Stimulated activated CD8-positive, alpha-beta memory T cell treated with anti-CD3 and anti-CD28 coated beads, Interleukin-4, amount 100 ng/mL, for 48 hours (primary cell): ENCODE data around the gene THBS2.
A peak's percentile ranks its signal among the peaks of the same experiment; 100 is the strongest.
"Not testable (repeated sequence)": the region's sequence is repeated elsewhere in the genome, so short reads cannot be mapped to it uniquely, and the experiment has no call there.

Experiments used
- DNase-seq: peaks from one replicate; pipeline ENCODE4 v3.0.0-alpha.2; 2020

The THBS2 gene

DNA sequence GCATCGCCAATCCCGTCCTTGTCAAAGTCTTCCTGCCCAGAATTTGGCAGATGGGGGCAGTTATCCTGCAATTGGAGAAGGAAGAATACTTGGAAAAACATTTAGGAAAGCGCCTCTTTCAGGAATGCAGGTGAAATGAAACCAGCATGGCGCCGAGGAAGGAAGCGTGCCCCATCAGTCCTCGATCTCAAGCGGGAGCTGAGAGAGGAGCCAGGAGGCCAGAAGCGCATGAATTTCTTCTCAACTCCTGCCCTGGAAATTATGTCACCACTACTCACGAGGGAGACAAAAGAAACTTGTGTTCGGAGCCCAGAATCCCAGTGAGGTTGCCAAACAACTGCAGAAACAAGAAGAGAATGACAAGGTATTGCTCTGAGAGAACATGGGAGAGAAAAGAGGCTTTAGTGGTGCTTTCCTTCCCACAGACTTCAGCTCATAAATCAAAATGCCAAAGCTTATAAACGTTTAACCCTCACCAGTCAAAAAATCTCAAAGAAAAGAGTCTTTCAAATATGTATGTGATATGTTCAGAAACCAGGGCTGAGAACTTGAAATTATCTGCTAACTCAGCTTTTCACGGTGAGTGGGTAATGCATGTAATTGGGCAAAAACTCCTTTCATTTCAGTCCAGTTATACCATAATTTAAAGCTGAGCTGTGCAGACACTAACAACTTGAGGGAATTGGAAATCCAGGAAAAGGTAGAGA lies 23.9 kb downstream of the THBS2 start:
- no peak for DNase-seq

DNA sequence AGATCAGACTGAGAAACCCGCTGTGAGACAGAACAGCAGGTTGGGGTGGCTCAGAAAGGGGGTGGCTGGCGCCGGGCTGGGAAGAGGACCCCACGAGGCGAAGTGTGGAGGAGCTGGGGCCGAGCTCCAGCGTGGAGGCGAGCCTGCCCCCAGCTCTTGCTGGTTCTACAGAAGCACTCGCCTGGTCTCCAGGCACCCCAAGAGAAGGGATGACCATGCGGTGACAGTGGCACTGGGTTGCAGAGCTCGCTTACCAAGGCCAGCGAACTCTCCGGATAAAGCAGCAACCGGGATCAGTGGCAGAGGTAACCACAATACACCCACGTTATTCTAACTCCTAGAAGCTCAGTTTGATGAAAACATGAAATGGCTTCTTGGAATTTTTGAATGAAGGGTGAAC lies 26.5 kb downstream of the THBS2 start:
- DNase-seq, result no peak

DNA sequence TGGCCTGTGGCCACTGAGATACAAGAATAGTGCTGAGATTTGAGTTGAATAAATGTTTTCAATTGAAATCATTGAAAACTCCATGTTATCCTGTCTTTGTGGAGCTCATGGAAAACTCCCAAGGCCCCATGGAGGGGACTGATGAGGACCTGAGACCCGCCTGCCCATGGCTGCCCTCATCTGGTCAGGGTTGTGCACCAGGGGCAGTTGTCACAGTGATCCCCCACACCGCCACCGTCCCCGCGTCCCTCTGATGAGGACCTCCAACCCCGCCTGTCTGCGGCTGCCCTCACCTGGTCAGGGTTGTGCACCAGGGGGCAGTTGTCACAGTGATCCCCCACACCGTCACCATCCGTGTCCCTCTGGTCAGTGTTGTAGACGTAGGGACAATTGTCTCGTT lies 27.8 kb downstream of the THBS2 start:
- DNase-seq, result no peak

DNA sequence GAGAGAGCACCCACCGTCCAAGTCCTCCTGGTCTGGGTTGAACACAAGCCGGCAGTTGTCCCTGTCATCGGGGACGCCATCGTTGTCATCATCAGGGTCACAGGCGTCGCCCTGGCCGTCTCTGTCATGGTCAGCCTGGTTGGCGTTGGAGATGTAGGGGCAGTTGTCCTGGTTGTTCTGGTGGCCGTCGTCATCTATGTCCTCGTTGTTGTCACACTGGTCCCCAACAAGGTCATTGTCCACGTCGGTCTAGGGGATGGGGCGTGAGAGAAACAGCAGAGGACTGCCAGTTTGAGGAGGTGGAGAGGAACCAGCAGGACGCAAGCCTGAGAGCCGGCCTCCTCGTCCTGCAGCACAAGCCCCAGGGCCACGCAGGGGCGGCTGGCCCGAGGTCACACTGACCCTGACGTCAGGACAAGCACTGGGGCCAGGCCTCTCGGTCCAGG lies 28.5 kb downstream of the THBS2 start:
- DNase-seq, result no peak

DNA sequence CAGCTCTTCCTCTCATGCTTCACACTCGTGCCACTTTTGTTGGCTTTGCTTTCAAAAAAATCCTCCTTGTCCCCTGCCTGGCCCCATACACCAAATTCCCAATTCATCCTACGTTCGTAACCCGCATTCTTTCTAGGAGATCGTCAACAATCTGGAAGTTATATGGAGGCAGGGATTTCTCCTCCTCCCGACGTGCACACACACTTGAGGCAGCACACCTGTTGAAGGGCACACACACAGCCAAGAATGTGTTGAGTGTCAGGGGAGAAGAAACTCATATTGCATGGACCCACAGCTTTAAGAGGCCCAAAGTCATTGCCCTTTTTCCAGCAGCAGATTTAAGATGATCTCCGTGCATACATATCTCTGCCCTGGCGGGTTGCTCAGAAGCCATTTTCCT lies 28.9 kb downstream of the THBS2 start:
- no peak for DNase-seq

DNA sequence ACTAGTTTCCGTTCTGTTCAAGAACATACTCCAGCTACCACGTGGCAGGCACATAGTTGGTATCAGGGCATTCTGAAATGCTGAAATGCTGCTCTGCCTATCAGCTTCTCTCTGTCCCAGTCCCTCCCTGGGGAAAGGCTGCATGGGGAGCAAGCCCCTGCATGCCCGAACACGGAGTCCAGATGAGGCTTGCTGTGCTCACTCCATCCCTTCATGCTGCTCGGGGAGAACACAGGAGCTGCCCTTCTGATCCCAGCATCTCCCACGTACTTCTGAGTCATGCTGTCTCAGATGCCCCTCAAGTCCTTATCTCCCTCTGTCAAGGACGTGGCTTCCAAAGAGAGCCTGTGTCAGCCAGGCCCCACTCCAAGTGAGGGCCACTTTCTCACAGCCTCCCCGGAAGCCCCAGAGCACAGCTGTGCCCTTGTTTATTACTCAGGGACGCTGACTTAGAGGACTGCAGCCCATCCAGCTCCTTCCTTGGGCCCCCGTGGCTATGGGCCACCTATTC lies 29.4 kb downstream of the THBS2 start:
- no peak for DNase-seq

DNA sequence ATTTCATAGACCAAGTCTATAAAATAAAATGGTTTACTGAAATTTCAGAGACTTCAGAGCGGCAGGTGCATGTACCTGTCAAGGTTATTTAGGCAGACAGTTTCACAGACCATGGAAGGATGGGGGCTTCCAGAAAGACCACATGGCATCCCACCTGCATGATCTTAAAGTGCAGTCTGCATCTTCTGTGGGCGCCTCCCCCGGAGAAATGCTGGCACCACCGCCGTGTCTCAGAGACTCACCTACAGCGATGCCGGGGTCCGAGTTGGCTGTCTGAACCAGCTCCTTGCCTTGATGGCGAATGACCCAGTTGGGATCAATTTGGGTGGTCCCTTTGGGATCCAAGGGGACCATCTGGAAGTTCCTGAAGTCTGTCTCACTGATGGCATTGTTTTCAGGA lies 30.6 kb downstream of the THBS2 start:
- DNase-seq, result no peak

DNA sequence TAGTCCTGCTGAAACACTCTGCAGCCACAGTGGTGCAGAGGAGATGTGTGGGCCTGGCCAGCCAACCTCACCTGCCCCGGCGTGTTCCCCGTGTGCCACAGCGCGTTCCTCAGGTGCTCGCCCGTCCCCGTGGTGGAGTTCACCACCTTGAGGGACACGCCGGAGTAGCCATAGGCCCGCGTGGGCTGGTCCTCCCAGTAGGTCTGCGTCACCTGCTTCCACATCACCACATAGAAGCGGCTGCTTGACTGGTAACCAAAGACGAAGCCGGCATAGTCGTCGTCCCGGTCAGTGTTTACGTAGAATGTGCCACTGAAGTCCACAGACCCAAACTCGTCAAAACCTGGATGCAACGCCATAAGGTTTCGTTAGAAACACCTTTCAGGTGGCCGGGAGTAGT lies 31.5 kb downstream of the THBS2 start:
- no peak for DNase-seq

DNA sequence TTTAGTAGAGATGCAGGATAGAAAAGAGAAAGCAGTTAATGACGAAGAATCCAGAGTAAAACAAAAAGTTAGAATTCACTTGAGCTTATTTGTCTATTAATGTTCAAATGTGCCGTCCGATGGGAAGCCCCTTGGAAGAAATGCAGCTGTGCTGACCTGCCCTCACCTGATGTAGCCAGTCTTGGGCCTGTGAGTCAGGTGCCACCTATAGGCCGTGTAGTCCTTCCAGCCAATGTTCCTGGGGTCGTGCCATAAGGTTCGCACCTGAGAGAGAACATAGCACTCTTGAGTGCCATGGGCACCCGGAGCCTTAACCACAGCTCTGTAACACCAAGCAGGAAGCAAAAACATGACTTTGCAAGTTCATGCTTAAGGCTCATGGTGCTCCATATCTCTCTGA lies 32.4 kb downstream of the THBS2 start:
- DNase-seq, result no peak

DNA sequence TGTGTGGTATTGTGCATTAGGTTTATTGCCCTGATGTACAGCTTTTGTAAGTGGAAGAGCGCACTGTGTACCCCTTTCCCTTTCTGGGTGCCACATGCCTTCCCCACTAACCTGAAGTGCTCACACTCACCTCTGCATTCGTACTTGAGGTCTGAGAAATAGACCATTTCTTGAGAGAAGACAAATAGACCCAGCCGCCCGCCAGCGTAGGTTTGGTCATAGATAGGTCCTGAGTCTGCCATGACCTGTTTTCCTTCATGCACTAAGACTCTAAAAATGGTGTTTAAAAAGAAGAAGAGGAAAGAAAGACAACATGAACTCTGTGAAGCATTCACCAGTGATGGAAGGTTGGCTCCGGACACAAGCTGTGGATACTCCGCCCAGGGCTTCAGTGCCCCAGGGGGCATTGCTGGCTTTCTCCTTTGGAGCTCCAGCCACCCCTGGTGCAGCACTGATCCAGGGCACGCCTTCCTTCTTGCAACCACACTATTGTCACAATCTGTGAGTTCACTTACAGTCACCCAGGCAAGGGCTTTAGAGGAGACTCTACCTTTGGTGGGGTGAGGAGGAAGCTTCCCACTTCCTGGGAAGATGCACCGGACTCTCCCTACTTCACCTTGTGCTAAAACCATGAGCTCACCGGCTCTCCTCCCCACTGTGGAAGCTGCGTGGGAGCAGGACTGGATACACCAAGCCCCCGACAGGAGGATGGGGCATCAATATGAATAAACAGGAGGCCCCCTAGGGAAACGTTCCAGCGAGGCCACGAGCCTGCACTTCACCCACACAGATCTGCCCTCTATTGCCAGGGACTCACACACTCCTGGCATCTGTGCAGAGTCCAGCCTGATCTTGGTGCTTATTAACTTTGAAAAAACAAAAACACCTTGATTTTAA lies 33.3 kb downstream of the THBS2 start:
- DNase-seq, result no peak

DNA sequence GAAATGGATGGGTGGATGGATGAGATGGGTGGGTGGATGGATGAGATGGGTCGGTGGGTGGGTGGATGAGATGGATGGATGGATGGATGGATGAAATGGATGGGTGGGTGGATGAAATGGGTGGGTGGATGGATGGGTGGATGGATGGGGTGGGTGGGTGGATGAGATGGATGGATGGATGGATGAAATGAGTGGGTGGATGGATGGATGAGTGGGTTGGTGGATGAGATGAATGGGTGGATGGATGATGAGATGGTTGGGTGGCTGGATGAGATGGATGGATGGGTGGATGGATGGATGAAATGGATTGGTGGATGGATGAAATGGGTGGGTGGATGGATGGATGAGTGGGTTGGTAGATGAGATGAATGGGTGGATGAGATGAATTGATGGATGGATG lies 35.7 kb downstream of the THBS2 start:
- no peak for DNase-seq

DNA sequence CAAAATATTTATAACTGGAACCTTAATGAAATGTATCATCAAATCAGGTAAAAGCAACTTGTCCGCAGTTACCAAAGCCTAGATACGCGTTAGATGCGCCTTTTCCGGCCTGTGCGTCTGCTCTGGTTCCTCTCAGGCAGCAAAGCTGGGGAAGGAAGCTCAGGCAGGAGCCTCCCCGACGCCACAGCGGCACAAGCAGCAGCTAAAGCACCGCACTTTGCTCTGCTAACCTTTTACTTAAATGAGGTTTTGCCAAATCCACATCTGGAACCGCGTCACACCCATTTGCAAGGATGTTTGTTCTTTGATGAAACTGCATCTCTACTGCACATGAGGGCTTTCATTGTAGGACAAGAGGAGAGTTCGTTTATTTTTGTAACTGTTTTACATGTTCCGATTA lies 36.8 kb downstream of the THBS2 start:
- no peak for DNase-seq

DNA sequence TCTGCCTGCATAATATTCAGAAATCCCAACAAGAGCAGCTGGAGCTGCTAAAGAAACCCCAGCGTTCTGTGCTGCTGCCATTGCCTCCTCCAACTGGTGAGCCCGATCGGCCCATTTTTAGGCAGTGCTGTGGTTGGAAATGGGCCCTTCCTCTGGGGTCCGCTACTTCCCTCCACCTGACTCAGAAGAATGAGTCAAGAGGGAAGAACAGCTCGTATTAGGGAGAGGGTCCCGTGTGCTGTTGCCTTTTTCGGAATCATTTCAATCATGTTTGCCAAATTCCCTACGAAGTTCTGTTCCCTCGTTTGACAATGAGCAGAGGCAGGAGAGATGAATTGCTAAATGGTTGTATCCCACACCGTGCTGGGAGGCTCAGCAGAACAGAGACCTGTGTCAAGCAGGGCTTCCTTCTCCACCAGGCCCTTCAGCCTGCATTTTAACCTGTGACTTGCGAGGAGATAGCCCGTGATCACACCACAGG lies 38.4 kb downstream of the THBS2 start:
- no peak for DNase-seq

DNA sequence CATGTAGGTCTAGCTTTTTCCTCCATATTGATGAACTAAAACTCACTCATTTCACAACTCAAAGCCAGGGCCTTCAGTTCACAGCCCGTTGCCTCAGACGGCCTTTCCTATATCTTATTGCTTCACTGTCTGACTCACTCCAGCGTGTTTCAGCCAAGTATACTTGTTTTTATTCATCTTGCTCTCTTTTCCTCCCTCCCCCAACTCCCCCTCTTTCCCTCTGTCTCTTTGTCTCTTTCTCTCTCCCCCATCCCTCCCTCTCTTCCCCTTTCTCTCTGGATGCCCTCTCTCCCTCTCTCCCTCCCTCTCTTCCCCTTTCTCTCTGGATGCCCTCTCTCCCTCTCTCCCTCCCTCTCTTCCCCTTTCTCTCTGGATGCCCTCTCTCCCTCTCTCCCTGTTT lies 38.9 kb downstream of the THBS2 start:
- DNase-seq, result not testable (repeated sequence)

DNA sequence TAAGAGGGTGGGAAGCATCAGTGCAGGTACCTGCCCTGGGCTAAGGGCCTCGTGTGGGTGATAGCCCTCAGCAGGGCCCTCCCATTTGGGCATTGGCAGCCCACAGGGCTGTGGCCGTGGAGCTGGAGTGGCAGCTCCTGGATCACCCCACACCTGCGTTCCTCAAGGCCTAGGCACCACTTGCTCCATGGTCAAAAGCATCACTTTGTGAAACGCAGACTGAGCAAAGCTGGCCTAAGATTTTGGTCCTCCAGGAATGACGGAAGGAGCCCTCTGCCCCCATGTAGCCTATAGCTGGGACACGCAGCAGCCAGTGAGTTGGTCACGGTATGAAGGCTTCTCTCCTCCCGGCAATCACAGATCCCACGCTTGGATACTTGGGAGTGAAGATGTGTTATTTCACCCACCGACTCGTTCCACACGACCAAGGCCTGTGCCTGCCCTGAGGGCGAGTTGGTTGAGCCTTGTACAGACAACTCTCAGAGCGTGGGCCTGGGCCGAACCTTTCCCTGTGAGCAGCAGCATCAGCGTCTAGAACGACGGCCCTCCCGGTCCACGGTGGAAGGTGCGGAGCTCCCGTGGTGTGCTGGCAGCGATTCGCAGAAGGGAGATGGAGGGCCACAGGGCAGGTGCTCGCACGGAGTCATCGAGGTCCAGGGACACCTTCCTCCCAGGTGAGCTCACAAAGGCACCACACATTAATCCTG lies 39.7 kb downstream of the THBS2 start:
- no peak for DNase-seq

DNA sequence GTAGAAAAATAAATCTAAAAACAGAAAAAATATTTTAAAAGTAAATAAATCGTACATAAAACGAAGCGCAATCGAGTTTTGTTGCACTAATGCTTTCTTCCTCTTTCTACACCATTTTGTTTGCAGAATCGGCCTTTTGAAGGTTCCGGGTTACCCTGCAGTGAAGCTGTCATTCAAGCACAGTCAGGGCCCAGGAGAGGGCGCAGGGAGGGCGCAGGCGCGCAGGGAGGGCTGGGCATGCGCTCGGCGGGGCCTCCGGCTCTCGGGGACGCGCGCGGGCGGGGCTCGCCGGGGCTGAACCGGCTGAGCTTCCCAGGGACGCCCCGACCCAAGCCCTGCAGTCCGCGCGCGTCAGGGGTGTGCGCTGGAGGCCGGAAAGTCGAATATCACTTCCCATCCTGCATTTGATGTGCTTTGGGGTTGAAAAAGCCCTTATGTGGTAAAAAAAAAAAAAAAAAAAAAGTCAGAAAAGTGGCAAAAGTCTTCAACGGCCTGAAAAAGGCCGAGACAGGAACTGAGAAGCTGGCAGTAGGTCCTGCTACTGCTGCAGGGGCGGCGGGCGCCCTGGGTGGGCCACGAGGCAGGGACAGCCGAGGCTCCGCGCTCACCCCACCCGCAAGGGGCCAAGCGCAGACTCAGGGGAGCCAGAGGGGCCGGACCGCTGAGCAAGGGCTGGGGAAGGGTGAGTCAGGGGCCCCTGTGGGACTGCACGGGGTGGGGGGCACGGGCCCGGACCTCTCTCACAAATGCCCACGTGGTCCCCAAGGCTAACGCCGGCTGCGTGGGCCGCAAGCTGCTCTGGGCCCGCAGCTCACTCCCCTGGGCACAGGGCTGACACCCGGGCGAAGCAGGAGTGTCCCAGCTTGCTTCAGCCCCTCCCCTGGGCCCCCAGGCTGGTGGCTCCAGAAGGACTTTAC lies 40.5 kb downstream of the THBS2 start:
- peak; percentile 90 for DNase-seq

DNA sequence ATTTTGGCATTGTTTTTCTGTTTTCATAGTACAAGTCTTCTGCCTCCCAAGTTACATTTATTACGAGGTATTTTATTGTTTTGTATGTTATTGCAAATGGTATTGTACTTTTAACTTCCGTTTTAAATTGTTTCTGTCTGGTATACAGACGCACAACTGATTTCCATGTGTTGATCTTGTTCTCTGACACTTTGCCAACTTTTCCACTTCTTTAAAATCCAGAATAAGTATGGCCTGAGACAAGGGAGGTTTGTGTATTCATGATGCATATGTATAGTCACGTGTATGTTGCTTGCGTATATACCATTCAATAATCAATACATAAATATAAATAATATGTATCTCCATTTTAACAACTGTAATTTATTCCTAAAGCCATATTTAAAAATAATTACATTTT lies 41.2 kb downstream of the THBS2 start:
- no peak for DNase-seq

DNA sequence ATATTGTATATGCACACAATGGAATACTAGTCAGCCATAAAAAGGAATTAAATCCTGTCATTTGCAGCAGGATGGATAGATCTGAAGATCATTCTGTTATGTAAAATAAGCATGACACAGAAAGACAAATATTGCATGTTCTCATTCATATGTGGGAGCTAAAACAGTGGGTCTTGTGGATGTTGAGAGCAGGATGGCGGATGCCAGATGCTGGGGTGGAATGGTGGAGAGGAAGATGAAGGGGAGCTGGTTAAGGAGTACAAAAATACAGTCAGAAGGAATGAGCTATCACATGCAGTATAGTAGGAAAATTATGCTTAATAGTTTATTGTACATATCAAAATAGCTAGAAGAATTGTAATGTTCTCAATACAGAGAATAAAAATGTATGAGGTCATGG lies 41.8 kb downstream of the THBS2 start:
- DNase-seq, result no peak

DNA sequence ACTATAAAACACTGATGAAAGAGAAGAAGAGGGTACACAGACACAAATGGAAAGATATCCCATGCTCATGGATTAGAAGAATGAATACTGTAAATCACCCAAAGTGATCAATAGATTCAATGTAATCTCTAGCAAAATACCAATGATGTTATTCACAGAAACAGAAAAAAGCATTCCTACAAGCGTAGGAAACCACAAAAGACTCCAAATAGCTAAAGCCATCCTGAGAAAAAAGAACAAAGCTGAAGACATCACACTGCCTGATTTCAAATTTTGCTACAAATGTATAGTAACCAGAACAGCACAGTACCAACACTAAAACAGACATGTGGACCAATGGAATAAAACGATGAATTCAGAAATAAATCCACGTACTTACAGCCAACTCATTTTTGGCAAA lies 43.0 kb downstream of the THBS2 start:
- DNase-seq, result no peak

DNA sequence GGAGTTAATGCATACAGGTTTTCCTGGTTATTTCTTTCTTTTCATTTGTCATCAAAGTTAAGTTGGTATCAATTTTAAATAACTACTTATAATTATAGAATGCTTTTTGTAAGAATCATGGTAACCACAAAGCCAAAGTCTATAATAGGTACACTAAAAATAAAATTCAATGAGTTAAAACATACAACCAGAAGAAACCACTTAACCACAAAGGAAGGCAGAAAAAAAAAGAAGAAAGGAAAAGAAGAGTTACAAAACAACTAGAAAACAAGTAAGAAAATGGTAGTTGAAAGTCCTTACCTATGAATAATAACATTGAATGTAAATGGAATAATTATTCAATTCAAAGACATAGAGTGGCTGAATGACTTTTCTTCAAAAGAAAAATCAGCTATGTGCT lies 45.6 kb downstream of the THBS2 start:
- DNase-seq, result no peak

DNA sequence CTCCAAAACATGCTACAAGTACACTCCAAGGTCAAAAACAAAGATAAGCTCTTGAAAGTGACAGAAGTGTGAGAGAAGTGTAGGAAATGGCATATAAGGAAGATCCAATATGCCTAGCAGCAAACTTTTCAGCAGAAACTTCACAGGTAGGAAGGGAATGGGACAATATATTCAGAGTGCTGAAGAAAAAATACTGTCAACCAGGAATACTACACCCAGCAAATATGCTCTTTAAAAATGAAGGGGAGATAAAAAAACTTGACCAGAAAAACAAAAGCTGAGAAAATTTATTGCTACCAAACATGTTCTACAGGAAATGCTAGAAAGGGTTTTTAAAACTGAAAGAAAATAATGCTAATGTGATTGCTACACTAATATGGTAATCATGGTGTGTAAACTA lies 46.2 kb downstream of the THBS2 start:
- no peak for DNase-seq
